NCI-H748 treated with DMSO at 0.1 percent for 48 hours (cell line): ENCODE data around the gene ANKMY1.

ENCODE experiments used
- DNase-seq: peaks from one replicate; lab custom pipeline; 2025; lab: John Stamatoyannopoulos, UW

Gene ANKMY1

GRCh38 chr2:240459401-240460252 is 98.2 kb downstream of the ANKMY1 start:
- no peak for DNase-seq

GRCh38 chr2:240458900-240459391 is 98.8 kb downstream of the ANKMY1 start:
- no peak for DNase-seq

DNA sequence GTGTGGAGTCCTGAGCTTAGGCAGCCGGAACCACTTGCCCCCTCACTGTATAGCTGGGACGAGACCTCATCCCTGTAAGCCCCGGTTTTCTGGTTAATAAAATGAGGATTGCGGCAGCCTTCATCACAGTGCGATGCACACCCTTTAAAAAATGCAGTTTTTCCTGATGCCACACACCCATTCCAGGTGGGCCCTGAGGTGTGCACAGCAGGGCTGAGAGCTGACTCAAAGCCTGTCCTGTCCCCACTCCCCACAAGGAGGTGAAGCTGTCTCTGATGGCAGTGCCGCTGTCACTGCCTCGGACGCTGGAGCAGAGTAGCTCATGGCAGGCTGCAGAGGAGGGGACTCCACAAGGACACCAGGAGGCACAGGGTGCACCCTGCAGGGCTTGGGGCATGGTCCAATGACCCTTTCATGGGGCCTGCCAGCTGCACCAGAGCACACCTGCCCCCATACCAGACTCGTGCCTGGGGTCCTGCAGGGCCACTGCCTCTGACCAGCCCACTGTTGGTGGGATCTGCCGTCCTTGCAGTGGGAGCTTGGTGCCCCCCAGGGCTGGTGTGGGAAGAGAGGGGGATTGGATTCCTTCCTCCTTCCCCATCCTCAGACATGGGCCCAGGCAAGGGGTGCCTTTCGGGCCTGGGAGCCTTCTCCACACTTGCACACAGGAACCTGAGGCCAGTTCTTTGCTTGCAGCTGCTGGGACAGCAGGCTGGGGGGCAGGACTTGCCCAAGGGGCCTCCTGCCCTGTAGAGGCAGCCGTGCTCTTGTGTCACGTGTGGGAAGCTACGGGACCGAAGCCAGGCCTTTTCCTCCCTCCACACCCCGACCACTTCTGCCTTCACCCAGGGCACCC is 99.5 kb downstream of the ANKMY1 start:
- no peak for DNase-seq

DNA sequence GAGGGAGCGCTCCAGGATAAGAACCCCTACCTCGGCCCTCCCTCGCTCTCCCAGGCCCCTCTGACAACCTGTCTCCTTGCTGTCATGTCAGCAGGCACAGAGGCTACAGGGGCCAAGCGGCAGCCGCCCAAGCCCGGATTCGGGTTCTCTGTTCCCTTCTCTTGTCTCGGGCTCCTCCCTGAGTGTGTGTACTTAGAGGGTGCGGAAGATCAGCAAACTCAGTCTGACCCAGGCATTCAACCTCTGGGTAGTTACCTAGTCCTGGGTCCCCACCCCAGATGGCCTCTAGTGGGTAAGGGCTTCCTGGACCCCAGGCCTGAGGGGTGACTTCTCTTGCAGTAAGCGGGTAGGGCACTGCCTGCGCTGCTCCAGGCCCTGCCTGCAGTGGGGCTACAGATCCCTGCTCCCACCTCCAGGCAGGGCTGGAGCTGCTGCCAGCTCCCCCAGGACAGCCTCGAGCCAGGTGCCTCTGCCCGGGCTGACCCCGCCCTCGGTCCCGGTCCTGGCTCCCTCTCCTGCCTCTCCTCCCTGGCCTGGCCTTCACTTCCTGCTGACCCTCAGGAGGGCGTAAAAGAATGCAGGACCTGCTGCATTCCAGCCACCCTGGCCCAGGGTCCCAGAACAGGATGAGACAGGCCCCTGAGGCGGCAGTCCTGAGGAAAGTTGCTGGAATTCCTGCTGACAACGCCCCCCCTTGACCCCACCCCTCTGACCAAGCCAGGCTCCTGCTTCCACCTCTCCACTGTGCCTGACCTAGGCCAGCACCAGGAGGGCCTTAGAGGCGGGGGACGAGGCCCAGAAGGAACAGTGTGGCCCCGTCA is 100.4 kb downstream of the ANKMY1 start:
- DNase-seq = no peak

- DNase-seq = no peak
These were observed 101.2 kb downstream of the ANKMY1 start for GRCh38 chr2:240456447-240457222.

DNA sequence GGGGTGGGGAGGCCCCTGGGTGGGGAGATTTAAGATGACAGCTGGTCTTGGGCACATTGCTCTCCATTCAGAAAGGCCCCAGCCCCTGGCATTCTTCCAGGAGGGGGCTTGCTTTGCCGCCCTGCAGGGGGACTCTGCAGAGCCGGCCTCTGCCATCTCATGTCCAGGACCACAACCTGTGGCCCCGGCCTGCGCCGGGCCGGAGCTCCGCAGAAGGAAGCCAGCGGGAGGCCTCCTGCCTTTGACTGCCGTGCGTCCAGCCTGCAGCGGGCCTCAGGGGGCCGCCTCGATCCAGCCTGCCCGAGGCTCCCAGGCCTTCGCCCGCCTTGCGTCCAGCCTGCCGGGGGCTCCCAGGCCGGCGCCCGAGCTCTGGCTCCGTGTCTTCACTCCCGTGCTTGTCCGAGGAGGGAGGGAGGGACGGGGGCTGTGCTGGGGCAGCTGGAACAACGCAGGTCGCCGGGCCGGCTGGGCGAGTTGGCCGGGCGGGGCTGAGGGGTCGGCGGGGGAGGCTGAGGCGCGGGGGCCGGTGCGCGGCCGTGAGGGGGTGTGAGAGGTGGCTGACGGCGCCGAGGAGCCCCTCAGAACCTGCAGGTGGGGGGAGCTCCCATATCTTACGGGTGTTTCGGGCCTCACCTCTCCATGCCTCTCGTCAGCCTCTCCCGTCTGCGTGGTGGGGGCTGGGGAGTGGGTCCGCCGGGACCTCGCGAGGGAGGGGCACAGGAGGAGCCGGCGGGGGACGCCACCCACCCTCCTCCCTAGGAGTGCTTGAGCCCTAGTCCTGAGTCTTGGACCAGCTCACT is 101.9 kb downstream of the ANKMY1 start:
- no peak for DNase-seq

GRCh38 chr2:240455272-240455646 is 102.5 kb downstream of the ANKMY1 start:
- no peak for DNase-seq

GRCh38 chr2:240454106-240454901 is 103.5 kb downstream of the ANKMY1 start:
- DNase-seq = no peak

DNA sequence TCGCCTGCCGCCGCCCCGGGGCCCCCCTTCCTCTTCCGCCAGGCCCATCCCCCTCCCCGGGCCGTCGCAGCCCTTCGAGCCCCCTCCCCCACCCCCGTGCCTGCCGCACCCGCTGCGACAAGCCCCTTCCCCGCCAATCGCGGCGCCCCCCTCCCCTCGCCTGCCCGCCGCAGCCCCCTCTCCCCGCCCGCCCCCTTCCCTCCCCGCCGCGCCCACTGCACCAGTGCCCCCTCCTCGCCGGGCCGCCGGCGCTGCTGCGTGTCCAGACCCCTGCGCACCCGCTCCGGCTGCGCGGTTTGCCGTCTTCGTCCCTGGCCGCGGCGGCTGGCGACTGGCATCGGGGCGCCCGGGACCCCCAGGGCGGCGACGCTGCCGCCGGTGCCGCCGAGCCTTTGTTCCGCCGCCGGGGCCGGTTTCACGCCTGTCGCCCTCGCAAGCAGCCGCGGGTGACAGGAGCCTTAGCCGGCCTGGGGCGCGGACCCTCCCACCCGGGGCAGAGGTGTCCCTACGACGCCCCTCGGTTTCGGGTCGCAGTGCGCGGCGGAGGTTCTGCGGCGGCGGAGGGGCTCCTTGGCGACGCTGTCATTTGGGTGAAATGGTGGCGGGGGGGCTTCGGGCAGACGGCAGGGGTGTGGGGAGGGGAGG is 104.2 kb downstream of the ANKMY1 start:
- DNase-seq = no peak

GRCh38 chr2:240452462-240453256 is 105.1 kb downstream of the ANKMY1 start:
- DNase-seq = peak; percentile 21

GRCh38 chr2:240451791-240452461 is 105.9 kb downstream of the ANKMY1 start:
- DNase-seq = no peak

GRCh38 chr2:240451108-240451611 is 106.6 kb downstream of the ANKMY1 start:
- DNase-seq = no peak

GRCh38 chr2:240450532-240451107 is 107.2 kb downstream of the ANKMY1 start:
- no peak for DNase-seq

DNA sequence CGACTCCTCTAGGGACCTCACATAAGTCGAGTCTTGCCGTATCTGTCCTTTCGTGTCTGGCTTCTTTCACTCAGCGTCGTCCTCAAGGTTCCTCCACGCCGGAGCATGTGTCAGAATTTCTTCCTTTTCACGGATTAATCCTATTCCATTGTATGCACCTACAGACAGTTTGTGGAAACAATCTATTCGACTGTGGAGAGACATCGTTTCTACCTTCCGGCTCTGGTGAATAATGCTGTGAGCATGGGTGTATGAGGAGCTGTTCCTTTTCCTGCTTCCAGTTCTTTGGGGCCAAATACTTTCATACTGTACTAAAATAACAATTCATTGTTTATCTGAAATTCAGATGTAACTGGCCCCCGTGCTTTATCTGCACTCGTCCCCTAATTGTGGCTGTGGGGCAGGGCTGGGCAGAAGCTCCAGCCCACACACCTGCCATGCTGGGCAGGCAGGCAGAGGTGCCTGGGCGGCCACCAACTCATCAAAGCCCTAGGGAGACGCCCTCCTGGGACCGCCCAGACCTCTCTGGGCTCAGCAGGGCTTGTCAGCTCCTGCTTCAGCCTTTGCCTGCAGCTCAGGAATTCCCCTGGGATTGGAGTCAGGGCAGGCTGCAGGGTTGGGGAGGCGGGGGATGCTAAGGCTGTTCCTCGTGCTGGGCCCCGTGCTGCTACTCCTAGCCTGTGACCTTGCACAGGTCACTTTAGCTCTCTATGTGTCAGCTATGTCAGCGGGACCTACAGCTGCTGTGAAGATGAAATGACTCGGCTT is 107.8 kb downstream of the ANKMY1 start:
- no peak for DNase-seq

DNA sequence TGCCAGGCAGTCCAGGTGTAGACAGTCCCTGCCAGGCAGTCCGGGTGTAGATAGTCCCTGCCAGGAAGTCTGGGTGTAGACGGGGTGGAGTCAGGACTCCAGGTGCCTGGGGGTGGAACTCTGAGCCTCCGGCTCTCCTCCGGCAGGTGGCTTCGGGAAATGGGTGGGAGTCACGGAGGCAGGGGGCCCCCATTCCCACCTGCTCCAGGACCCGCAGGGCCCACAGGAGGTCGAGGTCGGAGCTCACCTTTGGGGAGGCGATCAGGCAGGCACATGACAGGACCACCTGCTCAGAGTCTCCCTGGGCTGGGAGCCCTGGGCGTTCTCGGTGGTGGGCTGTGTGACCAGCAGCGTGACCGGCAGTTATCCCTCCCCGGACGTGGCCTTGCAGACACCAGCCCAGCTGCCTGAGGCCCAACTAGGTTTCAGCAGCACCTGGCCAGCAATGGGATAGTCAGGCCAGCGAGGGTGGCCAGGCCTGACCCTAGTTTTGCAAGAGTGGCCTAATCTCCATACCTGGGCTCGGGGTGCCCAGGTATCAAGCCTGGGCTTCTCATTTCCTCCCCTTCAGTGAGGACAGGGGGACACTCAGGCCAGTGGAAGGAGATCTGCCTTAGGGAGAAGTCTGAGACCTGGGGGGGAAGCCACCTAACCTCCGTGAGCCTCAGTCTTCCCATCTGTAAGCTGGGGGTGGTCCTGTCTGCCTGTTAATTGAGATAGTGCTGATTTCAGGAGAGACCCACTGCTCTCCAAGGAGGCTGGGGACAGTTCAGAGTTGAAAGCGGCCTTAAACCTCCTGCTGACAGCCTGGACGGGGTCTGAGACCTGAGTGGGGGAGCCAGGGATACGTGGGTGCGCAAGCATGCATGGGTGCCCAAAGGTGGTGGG is 109.2 kb downstream of the ANKMY1 start:
- DNase-seq = no peak
